ENCODE results near the gene CACNA1H. TPM values are rescaled to one million over a fixed set of nuclear protein-coding genes. Genes with fewer than 3 reads are reported as not detected.

CACNA1H gene
- total and polyA plus RNA-seq, 2 experiments from 2014 or later: 0.11 TPM; not detected in 1

GRCh38 chr16:1129106-1129960 lies 23.6 kb upstream of the CACNA1H start:
- Histone ChIP-seq H3K79me2 (ENCODE audit: insufficient read depth) (no peaks in the 10 kb centered on the region), H3K4me2 (ENCODE audit: unreplicated experiment) (no peak overlapping the region), H3K36me3 (ENCODE audit: low read depth) (no peaks in the 10 kb centered on the region), H3F3A (ENCODE audit: insufficient read depth) (no peaks in the 10 kb centered on the region), H3K27me3 (replicated peaks; ENCODE audit: insufficient read depth) (no peaks in the 10 kb centered on the region), H4K20me1 (ENCODE audit: insufficient read depth) (no peaks in the 10 kb centered on the region), H3K27ac (no peak overlapping the region), H3K9ac (no peak overlapping the region), H3K9me3 (ENCODE audit: low read depth) (no peaks in the 10 kb centered on the region), H3K4me1 (ENCODE audit: insufficient read depth) (no peaks in the 10 kb centered on the region), H2AFZ (no peak overlapping the region), H3K4me3 (no peak overlapping the region), H3K9me2 (ENCODE audit: insufficient read depth) (no peaks in the 10 kb centered on the region)
- 74 to 82% methylated on average over 24 to 44 of the region's 48 CpGs for WGBS, 2 experiments (ENCODE audit: low coverage in 1 of 2, low lambda C conversion rate in 2 of 2, missing lambda C conversion rate in 2 of 2)
- no peak for DNase-seq
- in situ Hi-C loops (cut with MboI): no loop called here
- TF ChIP-seq EZH2 (IDR thresholded peaks at IDR 0.05; ENCODE audit: insufficient read depth, poor library complexity, severe bottlenecking) (no peak), EZH2phosphoT487 (IDR thresholded peaks at IDR 0.05; ENCODE audit: insufficient read depth, low read depth) (no peak)

- DNase-seq: no peak
- Histone ChIP-seq H3K9ac (no peak overlapping the region), H3K4me3 (no peak overlapping the region), H3K27me3 (replicated peaks; ENCODE audit: insufficient read depth) (no peaks in the 10 kb centered on the region), H3F3A (ENCODE audit: insufficient read depth) (no peaks in the 10 kb centered on the region), H3K36me3 (ENCODE audit: low read depth) (no peaks in the 10 kb centered on the region), H3K4me1 (ENCODE audit: insufficient read depth) (no peaks in the 10 kb centered on the region), H3K27ac (no peak overlapping the region), H3K9me2 (ENCODE audit: insufficient read depth) (no peaks in the 10 kb centered on the region), H2AFZ (no peak overlapping the region), H3K9me3 (ENCODE audit: low read depth) (no peaks in the 10 kb centered on the region), H4K20me1 (ENCODE audit: insufficient read depth) (no peaks in the 10 kb centered on the region), H3K79me2 (ENCODE audit: insufficient read depth) (no peaks in the 10 kb centered on the region), H3K4me2 (ENCODE audit: unreplicated experiment) (no peak overlapping the region)
- in situ Hi-C loops (cut with MboI): no loop called here
- TF ChIP-seq EZH2phosphoT487 (IDR thresholded peaks at IDR 0.05; ENCODE audit: insufficient read depth, low read depth) (no peak), EZH2 (IDR thresholded peaks at IDR 0.05; ENCODE audit: insufficient read depth, poor library complexity, severe bottlenecking) (no peak)
- whole genome bisulfite sequencing, 2 experiments (ENCODE audit: low coverage in 1 of 2, low lambda C conversion rate in 2 of 2, missing lambda C conversion rate in 2 of 2): 55 to 64% methylated on average over 8 of the region's 8 CpGs
These were observed 22.5 kb upstream of the CACNA1H start for GRCh38 chr16:1130382-1130781.

GRCh38 chr16:1131378-1131994 lies 21.4 kb upstream of the CACNA1H start:
- Histone ChIP-seq H3K4me1 (ENCODE audit: insufficient read depth) (no peaks in the 10 kb centered on the region), H3K9ac (no peak overlapping the region), H2AFZ (no peak overlapping the region), H3F3A (ENCODE audit: insufficient read depth) (no peaks in the 10 kb centered on the region), H3K27me3 (replicated peaks; ENCODE audit: insufficient read depth) (0 out of 2 replicates have a peak, but pooled peaks cover 5% of the 10 kb centered on the region), H3K9me3 (ENCODE audit: low read depth) (no peaks in the 10 kb centered on the region), H3K4me3 (no peak overlapping the region), H3K9me2 (ENCODE audit: insufficient read depth) (no peaks in the 10 kb centered on the region), H3K27ac (no peak overlapping the region), H3K36me3 (ENCODE audit: low read depth) (no peaks in the 10 kb centered on the region), H4K20me1 (ENCODE audit: insufficient read depth) (no peaks in the 10 kb centered on the region), H3K79me2 (ENCODE audit: insufficient read depth) (no peaks in the 10 kb centered on the region), H3K4me2 (ENCODE audit: unreplicated experiment) (no peak overlapping the region)
- DNase-seq: no peak
- in situ Hi-C loops (cut with MboI): no loop called here
- TF ChIP-seq EZH2 (IDR thresholded peaks at IDR 0.05; ENCODE audit: insufficient read depth, poor library complexity, severe bottlenecking) (no peak), EZH2phosphoT487 (IDR thresholded peaks at IDR 0.05; ENCODE audit: insufficient read depth, low read depth) (no peak)
- WGBS, 2 experiments (ENCODE audit: low coverage in 1 of 2, low lambda C conversion rate in 2 of 2, missing lambda C conversion rate in 2 of 2): 84 to 86% methylated on average over 32 to 35 of the region's 35 CpGs

GRCh38 chr16:1132431-1132830 lies 20.5 kb upstream of the CACNA1H start:
- WGBS, 2 experiments (ENCODE audit: low coverage in 1 of 2, low lambda C conversion rate in 2 of 2, missing lambda C conversion rate in 2 of 2): 14 to 15% methylated on average over 7 to 15 of the region's 15 CpGs
- H3K9me3 ChIP-seq (ENCODE audit: low read depth): no peaks in the 10 kb centered on the region
- H3K27me3 ChIP-seq (replicated peaks; ENCODE audit: insufficient read depth): 0 out of 2 replicates have a peak, but pooled peaks cover 5% of the 10 kb centered on the region
- H3K36me3 ChIP-seq (ENCODE audit: low read depth): no peaks in the 10 kb centered on the region
- H3K4me2 ChIP-seq (ENCODE audit: unreplicated experiment): no peak overlapping the region
- TF ChIP-seq EZH2 (IDR thresholded peaks at IDR 0.05; ENCODE audit: insufficient read depth, poor library complexity, severe bottlenecking) (no peak), EZH2phosphoT487 (IDR thresholded peaks at IDR 0.05; ENCODE audit: insufficient read depth, low read depth) (no peak)
- DNase-seq: no peak
- in situ Hi-C loops (cut with MboI): no loop called here
- H3K4me1 ChIP-seq (ENCODE audit: insufficient read depth): no peaks in the 10 kb centered on the region
- no peak overlapping the region for H2AFZ ChIP-seq
- no peak overlapping the region for H3K27ac ChIP-seq
- H3F3A ChIP-seq (ENCODE audit: insufficient read depth): no peaks in the 10 kb centered on the region
- no peak overlapping the region for H3K4me3 ChIP-seq
- no peaks in the 10 kb centered on the region for H4K20me1 ChIP-seq (ENCODE audit: insufficient read depth)
- H3K9ac ChIP-seq: no peak overlapping the region
- no peaks in the 10 kb centered on the region for H3K79me2 ChIP-seq (ENCODE audit: insufficient read depth)
- no peaks in the 10 kb centered on the region for H3K9me2 ChIP-seq (ENCODE audit: insufficient read depth)

Data from GM23248 (cell line).